NOMO-1 treated with dmso at 0.1 percent for 144 hours (cell line): ENCODE data around the gene CAVIN2.
A peak's percentile ranks its signal among the peaks of the same experiment; 100 is the strongest.

Experiments
- DNase-seq: peaks from one replicate; lab custom pipeline; 2025; ENCODE audit not compliant: unreplicated experiment; lab: John Stamatoyannopoulos, UW

Gene CAVIN2

GRCh38 chr2:191846515-191847476, at the start of gene CAVIN2:
Gene CAVIN2, minus strand, starts transcription at chr2:191847088. Its CDS starts 163 bp downstream, at chr2:191846925.
- peak; percentile 32 for DNase-seq

- no peak for DNase-seq
Measured at GRCh38 chr2:191895743-191896142, 48.9 kb upstream of the CAVIN2 start.

- no peak for DNase-seq
Measured at GRCh38 chr2:191895195-191895594, 48.3 kb upstream of the CAVIN2 start.

GRCh38 chr2:191894681-191895147, 47.8 kb upstream of the CAVIN2 start:
- DNase-seq, result no peak

- no peak for DNase-seq
Measured at GRCh38 chr2:191892391-191892790, 45.5 kb upstream of the CAVIN2 start.

GRCh38 chr2:191891656-191892055, 44.8 kb upstream of the CAVIN2 start:
- DNase-seq, result no peak

GRCh38 chr2:191889931-191890330, 43.0 kb upstream of the CAVIN2 start:
- DNase-seq, result peak; percentile 13

GRCh38 chr2:191888400-191889166, 41.7 kb upstream of the CAVIN2 start:
- DNase-seq, result no peak

- no peak for DNase-seq
Measured at GRCh38 chr2:191885650-191886049, 38.8 kb upstream of the CAVIN2 start.

- no peak for DNase-seq
Measured at GRCh38 chr2:191885098-191885497, 38.2 kb upstream of the CAVIN2 start.

GRCh38 chr2:191881982-191882816, 35.3 kb upstream of the CAVIN2 start:
- DNase-seq, result no peak

- DNase-seq, result no peak
Measured at GRCh38 chr2:191878548-191879279, 31.8 kb upstream of the CAVIN2 start.

GRCh38 chr2:191877875-191878274, 31.0 kb upstream of the CAVIN2 start:
- DNase-seq, result no peak

GRCh38 chr2:191875859-191876258, 29.0 kb upstream of the CAVIN2 start:
- no peak for DNase-seq

- no peak for DNase-seq
Measured at GRCh38 chr2:191870744-191871143, 23.9 kb upstream of the CAVIN2 start.

- no peak for DNase-seq
Measured at GRCh38 chr2:191869781-191870180, 22.9 kb upstream of the CAVIN2 start.

GRCh38 chr2:191869178-191869577, 22.3 kb upstream of the CAVIN2 start:
- DNase-seq, result no peak

- no peak for DNase-seq
Measured at GRCh38 chr2:191867507-191867847, 20.6 kb upstream of the CAVIN2 start.

- no peak for DNase-seq
Measured at GRCh38 chr2:191866675-191867506, 20.0 kb upstream of the CAVIN2 start.
